Stimulated activated effector memory CD8-positive, alpha-beta T cell treated with anti-CD3 and anti-CD28 coated beads, Interleukin-12 subunit alpha, Interleukin-12 subunit beta, amount 100 ng/mL, for 72 hours (primary cell): Measurements from ENCODE around the gene EML1.

Source experiments
- ATAC-seq: fragments of 150-1000 bp; cut with Tn5 transposase; 2 replicates; pipeline ENCODE4 v1.10.0; 2021
- DNase-seq, 2 donors: peaks; one replicate each; pipeline ENCODE4 v3.0.0; 2021 to 2022; ENCODE audit warnings: low spot score in 2 of 2
- H3K27ac Mint-ChIP-seq: one replicate; pipeline ENCODE4 v1.8.0; 2022; ENCODE audit warnings: mild to moderate bottlenecking, mixed read lengths
- H3K36me3 Mint-ChIP-seq: one replicate; pipeline ENCODE4 v1.8.0; 2022; ENCODE audit warnings: mild to moderate bottlenecking, mixed read lengths
- H3K4me1 Mint-ChIP-seq: one replicate; pipeline ENCODE4 v1.8.0; 2022; ENCODE audit warnings: mixed read lengths
- H3K4me3 Mint-ChIP-seq: one replicate; pipeline ENCODE4 v1.8.0; 2022; ENCODE audit warnings: mild to moderate bottlenecking, mixed read lengths
- H3K9me3 Mint-ChIP-seq: one replicate; pipeline ENCODE4 v1.8.0; 2022; ENCODE audit warnings: mixed read lengths

Gene EML1

GRCh38 chr14:99768381-99768780 lies 24.8 kb upstream of the EML1 start:
- no peak for DNase-seq
- Mint-ChIP-seq H3K27ac (no peak overlapping the region), H3K36me3 (no peaks in the 10 kb centered on the region), H3K9me3 (no peaks in the 10 kb centered on the region), H3K4me1 (no peaks in the 10 kb centered on the region), H3K4me3 (no peak overlapping the region)
- no peak for ATAC-seq

GRCh38 chr14:99769123-99769522 lies 24.1 kb upstream of the EML1 start:
- no peak overlapping the region for H3K4me3 Mint-ChIP-seq
- no peak overlapping the region for H3K27ac Mint-ChIP-seq
- ATAC-seq (no peak), DNase-seq (no peak)
- H3K36me3 Mint-ChIP-seq, result no peaks in the 10 kb centered on the region
- no peaks in the 10 kb centered on the region for H3K4me1 Mint-ChIP-seq
- no peaks in the 10 kb centered on the region for H3K9me3 Mint-ChIP-seq

- Mint-ChIP-seq H3K9me3 (no peaks in the 10 kb centered on the region), H3K27ac (no peak overlapping the region), H3K36me3 (no peaks in the 10 kb centered on the region), H3K4me1 (peaks cover 6% of the 10 kb centered on the region), H3K4me3 (no peak overlapping the region)
- DNase-seq, result no peak
- no peak for ATAC-seq
Measured at GRCh38 chr14:99769799-99770198, 23.4 kb upstream of the EML1 start.

DNA sequence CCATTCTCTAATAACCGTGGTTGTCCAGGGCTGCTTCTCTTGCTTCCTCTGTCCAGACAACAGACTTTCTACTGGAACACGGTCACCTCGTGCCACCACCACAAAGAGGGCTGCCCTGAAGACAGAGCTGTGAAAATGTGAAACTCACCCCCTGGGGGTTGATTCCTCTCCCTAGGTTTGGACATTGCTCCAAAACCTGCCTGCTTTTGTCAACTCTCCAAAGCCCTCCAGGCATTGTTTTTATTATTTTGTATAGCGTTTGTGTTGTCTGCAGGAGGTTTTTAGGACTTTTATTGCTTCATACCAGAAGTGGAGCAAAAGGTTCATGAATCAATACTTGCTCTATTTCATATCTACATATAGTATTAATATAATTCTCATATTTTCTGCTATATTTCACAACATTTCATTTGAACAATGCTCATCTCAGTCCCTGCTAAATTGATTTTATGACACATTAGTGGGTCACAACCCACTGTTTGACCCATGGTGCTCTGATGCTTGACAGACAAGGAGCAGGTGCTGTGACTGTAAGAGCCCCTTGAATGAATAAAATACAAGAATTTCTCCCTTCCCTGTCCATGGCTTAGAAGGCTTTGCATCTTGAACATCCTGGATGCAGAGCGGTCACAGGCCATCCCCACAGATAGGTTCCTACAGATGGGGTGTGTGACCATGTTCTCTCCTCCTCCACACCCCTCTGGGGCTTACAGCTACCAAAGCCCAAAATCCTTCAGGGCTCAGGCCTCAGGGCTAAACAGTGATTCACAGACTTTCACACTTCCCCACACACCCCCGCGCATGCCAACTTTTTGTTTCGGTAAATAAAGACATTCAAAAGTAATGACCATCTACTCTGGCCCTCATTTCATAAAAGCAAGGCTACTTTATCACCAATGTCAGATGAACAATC lies 20.6 kb upstream of the EML1 start:
- H3K4me1 Mint-ChIP-seq, result peaks cover 12% of the 10 kb centered on the region
- peaks cover 6% of the 10 kb centered on the region for H3K36me3 Mint-ChIP-seq
- ATAC-seq (no peak), DNase-seq (no peak)
- peak overlapping the region; percentile 52 for H3K27ac Mint-ChIP-seq
- H3K4me3 Mint-ChIP-seq, result no peak overlapping the region
- no peaks in the 10 kb centered on the region for H3K9me3 Mint-ChIP-seq

DNA sequence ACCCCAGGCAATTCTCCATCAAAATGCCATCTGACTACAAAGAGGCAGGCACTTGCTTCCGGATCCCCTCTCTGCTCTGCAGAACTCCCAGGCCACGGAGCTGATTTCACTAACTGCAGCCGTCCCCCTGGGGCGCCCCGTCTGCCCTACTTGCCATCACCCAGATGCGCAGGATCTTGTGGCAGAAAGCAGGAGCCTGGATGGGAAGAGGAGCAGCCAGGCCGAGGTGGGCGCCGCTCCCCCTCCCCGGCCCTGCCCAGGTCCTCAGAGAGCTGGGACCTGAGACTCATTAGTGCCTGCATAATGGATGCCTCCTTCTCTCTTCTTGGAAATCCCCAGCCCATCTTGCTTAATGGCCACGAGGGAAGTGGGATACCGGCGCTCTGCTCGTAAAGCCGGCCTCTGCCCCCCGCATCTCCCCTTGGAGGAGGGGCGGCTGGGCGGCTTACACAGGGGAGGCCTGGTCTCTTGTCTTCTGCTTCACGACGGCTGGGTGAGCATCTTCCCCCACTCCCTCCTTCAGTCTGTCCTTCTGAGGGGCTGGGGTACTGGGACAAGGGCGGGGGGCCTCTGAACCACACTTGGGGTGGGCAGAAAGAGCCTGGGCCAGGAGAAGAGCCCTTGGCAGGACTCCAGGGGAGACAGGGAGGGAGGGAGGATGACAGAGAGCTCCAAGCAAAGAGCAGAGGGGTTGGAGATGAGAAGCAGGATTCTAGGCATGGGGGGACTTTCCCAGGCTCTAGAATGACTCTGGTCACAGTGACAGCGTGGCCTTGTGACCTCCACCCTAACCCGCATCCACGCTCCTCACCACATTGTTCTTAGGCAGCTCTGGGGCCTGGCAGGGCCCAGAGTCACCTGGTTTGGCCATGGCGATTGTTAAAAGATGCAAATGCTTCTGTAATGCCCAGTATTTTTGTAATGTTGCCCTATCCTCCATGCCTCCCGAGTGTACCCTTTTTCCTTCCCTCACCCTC lies 19.4 kb upstream of the EML1 start:
- no peak for DNase-seq
- H3K36me3 Mint-ChIP-seq, result peaks cover 6% of the 10 kb centered on the region
- peaks cover 12% of the 10 kb centered on the region for H3K4me1 Mint-ChIP-seq
- H3K4me3 Mint-ChIP-seq, result no peak overlapping the region
- no peaks in the 10 kb centered on the region for H3K9me3 Mint-ChIP-seq
- peak; percentile 55 for ATAC-seq
- peak overlapping the region; percentile 52 for H3K27ac Mint-ChIP-seq

DNA sequence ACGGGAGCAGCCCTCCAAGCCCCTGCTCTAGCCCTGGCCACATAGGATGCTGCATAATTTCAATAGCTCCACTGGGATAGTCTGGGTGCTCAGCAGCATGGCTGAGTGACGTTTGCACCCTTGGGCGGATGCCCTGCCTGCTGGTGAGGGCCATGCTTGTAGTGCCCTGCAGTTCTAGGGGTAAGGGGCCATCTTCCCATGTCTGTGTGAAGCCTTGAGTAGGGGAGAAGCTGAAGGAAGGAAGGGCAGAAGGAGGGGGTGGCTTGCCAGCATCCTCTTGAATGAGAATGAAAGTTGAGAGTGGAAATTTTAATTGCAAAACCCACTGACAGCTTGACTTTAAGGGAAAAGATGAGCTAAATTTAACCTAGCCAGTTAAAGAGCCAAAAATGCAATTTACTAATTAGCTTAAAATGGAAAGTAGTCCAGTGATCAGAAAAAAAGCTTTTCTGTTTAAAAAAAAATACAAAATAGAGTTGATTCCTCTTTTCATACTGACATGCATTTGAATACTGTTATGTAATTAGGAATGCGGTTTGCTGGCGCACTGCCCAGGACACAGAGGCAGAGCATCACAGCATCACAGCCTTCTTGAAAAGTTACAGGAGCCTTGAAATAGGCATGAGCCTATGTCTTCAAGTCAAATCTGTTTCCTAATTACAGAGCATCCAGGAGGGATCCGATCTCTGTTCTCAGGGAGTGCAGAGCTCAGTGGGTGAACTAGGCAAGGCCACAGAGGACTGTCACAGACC lies 18.5 kb upstream of the EML1 start:
- peaks cover 12% of the 10 kb centered on the region for H3K4me1 Mint-ChIP-seq
- ATAC-seq, result no peak

GRCh38 chr14:99775351-99775750 lies 17.9 kb upstream of the EML1 start:
- Mint-ChIP-seq H3K4me3 (no peak overlapping the region), H3K27ac (peak overlapping the region; percentile 40), H3K9me3 (peaks cover 7% of the 10 kb centered on the region), H3K36me3 (peaks cover 6% of the 10 kb centered on the region), H3K4me1 (peaks cover 12% of the 10 kb centered on the region)
- DNase-seq, result no peak
- no peak for ATAC-seq

More for the DNA sequence above, 18.5 kb upstream of the EML1 start:
- H3K9me3 Mint-ChIP-seq, result peaks cover 7% of the 10 kb centered on the region
- no peak overlapping the region for H3K4me3 Mint-ChIP-seq
- H3K36me3 Mint-ChIP-seq, result peaks cover 6% of the 10 kb centered on the region
- no peak for DNase-seq
- peak overlapping the region; percentile 40 for H3K27ac Mint-ChIP-seq

DNA sequence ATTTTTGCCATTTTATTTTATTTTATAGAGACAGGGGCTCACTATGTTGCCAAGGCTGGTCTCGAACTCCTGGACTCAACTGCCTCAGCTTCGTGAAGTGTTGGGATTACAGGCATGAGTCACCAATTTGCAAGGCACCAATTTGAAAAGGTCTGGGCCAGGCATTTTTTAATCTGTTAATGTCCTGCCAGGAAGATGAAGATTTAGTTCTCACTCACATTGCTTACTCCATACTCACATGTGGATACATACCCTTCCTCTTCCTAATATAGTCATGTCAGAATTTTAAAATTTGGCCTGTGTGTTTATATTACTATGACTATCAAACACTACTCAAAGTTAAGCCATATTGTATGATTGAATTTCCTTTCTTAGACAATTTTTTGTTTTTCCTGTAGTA lies 15.3 kb upstream of the EML1 start:
- no peak overlapping the region for H3K4me3 Mint-ChIP-seq
- peaks cover 12% of the 10 kb centered on the region for H3K4me1 Mint-ChIP-seq
- peaks cover 7% of the 10 kb centered on the region for H3K9me3 Mint-ChIP-seq
- DNase-seq, result no peak
- no peak for ATAC-seq
- H3K27ac Mint-ChIP-seq, result no peak overlapping the region
- peaks cover 6% of the 10 kb centered on the region for H3K36me3 Mint-ChIP-seq

DNA sequence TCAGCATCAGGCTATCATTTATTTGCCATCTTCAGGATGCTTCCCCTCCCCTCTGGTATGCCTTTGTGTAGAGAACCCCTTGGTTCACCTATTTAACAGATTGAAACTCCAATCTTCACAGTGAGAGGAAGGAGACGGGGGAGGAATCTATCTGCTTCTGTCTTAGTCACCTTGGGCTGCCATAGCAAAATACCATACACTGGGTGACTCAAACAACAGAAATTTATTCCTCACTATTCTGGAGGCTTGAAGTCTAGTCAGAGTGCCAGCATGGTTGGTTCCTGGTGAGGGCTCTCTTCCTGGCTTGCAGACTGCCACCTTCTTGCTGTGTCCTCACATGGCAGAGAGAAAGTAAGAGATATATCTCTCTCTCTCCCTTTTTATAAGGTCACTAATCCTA lies 13.5 kb upstream of the EML1 start:
- peaks cover 7% of the 10 kb centered on the region for H3K9me3 Mint-ChIP-seq
- peak; percentile 62 for ATAC-seq

GRCh38 chr14:99780690-99781089 lies 12.5 kb upstream of the EML1 start:
- no peaks in the 10 kb centered on the region for H3K4me1 Mint-ChIP-seq
- peaks cover 7% of the 10 kb centered on the region for H3K9me3 Mint-ChIP-seq
- no peak for ATAC-seq
- no peak for DNase-seq
- no peak overlapping the region for H3K27ac Mint-ChIP-seq
- no peak overlapping the region for H3K4me3 Mint-ChIP-seq
- H3K36me3 Mint-ChIP-seq, result no peaks in the 10 kb centered on the region

More for the DNA sequence above, 13.5 kb upstream of the EML1 start:
- DNase-seq, result no peak
- H3K27ac Mint-ChIP-seq, result no peak overlapping the region
- H3K36me3 Mint-ChIP-seq, result peaks cover 6% of the 10 kb centered on the region
- H3K4me3 Mint-ChIP-seq, result no peak overlapping the region
- H3K4me1 Mint-ChIP-seq, result peaks cover 6% of the 10 kb centered on the region

DNA sequence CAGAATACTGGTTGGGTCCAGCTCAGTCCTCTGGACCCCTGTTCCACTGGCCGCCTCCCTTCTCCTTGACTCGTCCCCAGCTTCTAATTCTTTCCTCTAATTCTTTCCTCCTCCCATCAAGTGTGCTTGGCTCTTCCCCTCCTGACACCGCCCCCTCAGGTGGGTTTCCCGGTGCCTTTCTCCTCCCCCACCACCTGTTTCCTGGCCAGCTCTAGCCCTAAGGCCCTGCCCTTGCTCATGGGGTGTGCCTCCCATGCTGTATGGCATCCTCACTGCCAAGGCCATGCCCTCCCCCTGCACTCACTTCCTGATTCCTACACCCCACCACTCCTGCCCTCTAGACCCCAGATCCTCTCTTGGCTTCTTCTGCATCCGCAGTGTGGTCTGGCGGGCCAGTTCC lies 12.1 kb upstream of the EML1 start:
- H3K9me3 Mint-ChIP-seq, result peaks cover 7% of the 10 kb centered on the region
- no peak for DNase-seq
- H3K4me1 Mint-ChIP-seq, result no peaks in the 10 kb centered on the region
- no peak for ATAC-seq
- no peak overlapping the region for H3K4me3 Mint-ChIP-seq
- no peak overlapping the region for H3K27ac Mint-ChIP-seq
- H3K36me3 Mint-ChIP-seq, result no peaks in the 10 kb centered on the region

DNA sequence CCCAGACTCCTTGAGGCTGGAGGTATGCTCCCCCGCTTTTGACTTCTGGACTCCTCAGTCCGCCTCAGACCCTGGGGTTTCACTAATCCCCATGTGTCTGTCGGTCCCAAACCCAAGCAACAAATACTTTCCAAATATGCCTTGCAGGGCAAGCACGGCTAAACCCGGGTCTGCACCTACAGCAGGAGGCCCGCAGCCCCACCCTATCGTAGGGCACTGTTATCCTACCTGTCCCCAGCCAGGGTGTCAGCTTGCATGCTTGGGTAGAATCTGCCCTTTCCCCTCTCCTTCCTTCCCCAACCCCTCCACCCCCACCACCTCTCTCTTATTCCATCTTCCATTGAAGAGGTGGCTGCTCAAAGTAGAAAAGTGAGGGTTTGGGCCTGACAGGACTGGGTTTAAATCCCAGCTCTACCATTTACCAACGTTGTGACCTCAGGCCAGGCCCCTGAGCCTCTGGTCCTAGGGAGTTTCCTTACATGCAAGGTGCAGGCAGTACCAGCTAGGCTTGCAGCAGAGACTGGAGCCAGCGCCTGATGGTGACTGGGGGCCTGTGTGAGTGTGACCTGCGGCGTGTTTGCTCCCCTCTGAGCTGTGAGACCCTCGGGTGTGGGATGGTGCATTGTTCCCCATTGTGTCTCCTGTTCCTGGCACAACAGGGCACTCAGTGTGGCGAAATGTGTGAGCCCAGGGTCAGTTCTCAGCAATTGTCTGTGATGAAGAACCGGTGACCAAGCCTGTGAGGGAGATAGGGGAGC lies 11.2 kb upstream of the EML1 start:
- H3K9me3 Mint-ChIP-seq, result peaks cover 7% of the 10 kb centered on the region
- no peaks in the 10 kb centered on the region for H3K4me1 Mint-ChIP-seq
- DNase-seq, result no peak
- no peak overlapping the region for H3K4me3 Mint-ChIP-seq
- no peaks in the 10 kb centered on the region for H3K36me3 Mint-ChIP-seq
- no peak for ATAC-seq
- no peak overlapping the region for H3K27ac Mint-ChIP-seq

DNA sequence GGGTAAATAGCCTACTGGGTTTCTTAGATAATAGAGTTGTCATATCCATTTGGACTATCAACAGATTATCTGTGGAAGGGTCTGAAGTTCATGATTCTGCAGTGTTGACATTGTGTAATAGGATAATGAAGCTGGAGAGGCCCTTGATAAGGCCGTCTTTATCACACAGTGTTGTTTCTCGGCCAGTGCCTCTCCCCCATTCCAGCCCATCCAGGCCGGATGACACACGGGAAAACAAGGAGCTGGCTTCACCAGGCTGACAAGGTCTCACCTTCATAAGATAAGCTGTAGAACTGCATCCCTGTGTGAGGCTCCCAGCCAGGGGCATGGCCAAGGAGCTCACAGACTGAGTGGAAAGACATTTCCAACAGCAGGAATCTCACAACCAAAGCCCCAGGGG lies 8.7 kb upstream of the EML1 start:
- Mint-ChIP-seq H3K4me1 (no peaks in the 10 kb centered on the region), H3K27ac (no peak overlapping the region), H3K36me3 (no peaks in the 10 kb centered on the region), H3K9me3 (peaks cover under 1% of the 10 kb centered on the region), H3K4me3 (no peak overlapping the region)
- ATAC-seq, result no peak
- no peak for DNase-seq

DNA sequence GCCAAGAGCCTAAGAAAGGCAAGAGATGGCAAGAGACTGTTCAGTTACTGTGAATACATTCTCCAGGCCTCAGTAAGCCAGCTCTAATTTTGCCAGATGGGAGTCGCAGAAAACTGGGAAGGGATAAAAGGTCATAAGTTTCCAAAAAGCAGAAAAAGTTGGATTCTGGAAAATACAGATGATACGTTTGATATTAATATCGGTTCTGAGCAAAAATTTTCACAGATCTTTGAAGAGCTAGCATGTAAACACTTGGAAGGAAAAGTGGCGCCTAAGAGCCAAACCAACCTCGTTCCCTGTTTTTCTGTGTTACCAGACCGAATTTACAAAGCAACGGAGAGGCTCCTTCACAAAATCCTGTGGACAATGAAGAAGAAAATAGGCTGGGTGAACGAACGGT lies 7.8 kb upstream of the EML1 start:
- no peaks in the 10 kb centered on the region for H3K4me1 Mint-ChIP-seq
- ATAC-seq (no peak), DNase-seq (no peak)
- H3K4me3 Mint-ChIP-seq, result no peak overlapping the region
- no peak overlapping the region for H3K27ac Mint-ChIP-seq
- no peaks in the 10 kb centered on the region for H3K9me3 Mint-ChIP-seq
- no peaks in the 10 kb centered on the region for H3K36me3 Mint-ChIP-seq
